Fibroblast of villous mesenchyme (primary cell): ENCODE data around the gene MAT1A. TPM values are rescaled to one million over a fixed set of nuclear protein-coding genes. Genes with fewer than 3 reads are reported as not detected.
"Not testable (repeated sequence)": the region's sequence is repeated elsewhere in the genome, so short reads cannot be mapped to it uniquely, and the experiment has no call there.

Source experiments
- DNase-seq: peaks from one replicate; pipeline ENCODE4 v3.0.0-alpha.2; 2010; ENCODE audit warnings: low read depth
- H3K4me3 ChIP-seq: 2 replicates; pipeline ENCODE4 v1.5.1; 2011; ENCODE audit warnings: low read depth, mild to moderate bottlenecking, low read length
- CTCF ChIP-seq: IDR thresholded peaks from 2 replicates; pipeline ENCODE4 v1.5.1; 2012; ENCODE audit warnings: low read depth, mild to moderate bottlenecking, low read length; ENCODE audit not compliant: insufficient read depth
- total RNA-seq: library from RNA; depleted of rRNA; stranded (reverse); fragments of >200 nt; gene quantifications from 2 replicates; pipeline ENCODE4 v1.2.3, GENCODE V29; 2012

Gene MAT1A
- total RNA-seq, 1 donor: not detected

- peak; percentile 15 for DNase-seq
- peak; percentile 89 for TF ChIP-seq CTCF
- no peak overlapping the region for H3K4me3 ChIP-seq
Observed at GRCh38 chr10:80260295-80261243, 28.9 kb downstream of the MAT1A start.

GRCh38 chr10:80259405-80259871, 30.0 kb downstream of the MAT1A start:
- H3K4me3 ChIP-seq: no peak overlapping the region
- TF ChIP-seq CTCF: no peak
- DNase-seq: no peak

- not testable (repeated sequence) for H3K4me3 ChIP-seq, DNase-seq
- TF ChIP-seq CTCF: peak; percentile 15
Observed at GRCh38 chr10:80256798-80257197, 32.7 kb downstream of the MAT1A start.

- H3K4me3 ChIP-seq, DNase-seq: not testable (repeated sequence)
Observed at GRCh38 chr10:80254726-80255125, 34.7 kb downstream of the MAT1A start.

- not testable (repeated sequence) for H3K4me3 ChIP-seq, DNase-seq
Observed at GRCh38 chr10:80253963-80254271, 35.5 kb downstream of the MAT1A start.

- DNase-seq: no peak
- no peak overlapping the region for H3K4me3 ChIP-seq
- TF ChIP-seq CTCF: no peak
Observed at GRCh38 chr10:80253266-80253962, 36.0 kb downstream of the MAT1A start.

- no peak for TF ChIP-seq CTCF
- no peak overlapping the region for H3K4me3 ChIP-seq
- DNase-seq: no peak
Observed at GRCh38 chr10:80252296-80252887, 37.1 kb downstream of the MAT1A start.

GRCh38 chr10:80251703-80252280, 37.7 kb downstream of the MAT1A start:
- not testable (repeated sequence) for DNase-seq, H3K4me3 ChIP-seq

GRCh38 chr10:80250399-80250798, 39.1 kb downstream of the MAT1A start:
- not testable (repeated sequence) for DNase-seq, H3K4me3 ChIP-seq

- H3K4me3 ChIP-seq, DNase-seq: not testable (repeated sequence)
Observed at GRCh38 chr10:80249906-80250305, 39.6 kb downstream of the MAT1A start.

- not testable (repeated sequence) for H3K4me3 ChIP-seq, DNase-seq
Observed at GRCh38 chr10:80247611-80248010, 41.8 kb downstream of the MAT1A start.

GRCh38 chr10:80244371-80244770, 45.1 kb downstream of the MAT1A start:
- DNase-seq, H3K4me3 ChIP-seq: not testable (repeated sequence)
